H9 (cell line): Measurements from ENCODE around the gene ANXA10. TPM values are rescaled to one million over a fixed set of nuclear protein-coding genes. Genes with fewer than 3 reads are reported as not detected.

Experiments
- DNase-seq: peaks from one replicate; pipeline ENCODE4 v3.0.0-alpha.2; 2017
- H2AFZ ChIP-seq: one replicate; pipeline ENCODE4 v1.6.1; 2013; ENCODE audit warnings: mild to moderate bottlenecking, low read length, control low read depth, moderate library complexity
- H2AK5ac ChIP-seq: 2 replicates; pipeline ENCODE4 v1.6.1; 2013; ENCODE audit warnings: low read length, control low read depth, mixed read lengths; ENCODE audit not compliant: insufficient read length
- H2BK120ac ChIP-seq: one replicate; pipeline ENCODE4 v1.6.1; 2013; ENCODE audit warnings: low read depth, mild to moderate bottlenecking, low read length, control low read depth, inconsistent platforms; ENCODE audit not compliant: poor library complexity, severe bottlenecking
- H2BK12ac ChIP-seq: 2 replicates; pipeline ENCODE4 v1.6.1; 2013; ENCODE audit warnings: low read length, control low read depth, mixed read lengths, low read depth; ENCODE audit not compliant: insufficient read length
- H2BK15ac ChIP-seq: 2 replicates; pipeline ENCODE4 v1.6.1; 2013; ENCODE audit warnings: low read depth, low read length, control low read depth
- H2BK20ac ChIP-seq: one replicate; pipeline ENCODE4 v1.6.1; 2013; ENCODE audit warnings: low read depth, mild to moderate bottlenecking, low read length, control low read depth, inconsistent platforms; ENCODE audit not compliant: poor library complexity, severe bottlenecking
- H2BK5ac ChIP-seq: 2 replicates; pipeline ENCODE4 v1.6.1; 2013; ENCODE audit warnings: low read length, control low read depth, mixed read lengths; ENCODE audit not compliant: insufficient read length
- H3K14ac ChIP-seq: 2 replicates; pipeline ENCODE4 v1.6.1; 2013; ENCODE audit warnings: low read length, control low read depth; ENCODE audit not compliant: insufficient read depth
- H3K18ac ChIP-seq: 2 replicates; pipeline ENCODE4 v1.6.1; 2013; ENCODE audit warnings: low read depth, mild to moderate bottlenecking, mixed read lengths, low read length, control low read depth; ENCODE audit not compliant: insufficient read length
- H3K23ac ChIP-seq: 2 replicates; pipeline ENCODE4 v1.6.1; 2013; ENCODE audit warnings: low read length, control low read depth, mixed read lengths, low read depth; ENCODE audit not compliant: insufficient read length
- H3K23me2 ChIP-seq: 2 replicates; pipeline ENCODE4 v1.6.1; 2013; ENCODE audit warnings: low read depth, mild to moderate bottlenecking, mixed read lengths, low read length, control low read depth; ENCODE audit not compliant: insufficient read length, poor library complexity, severe bottlenecking
- H3K27ac ChIP-seq: 2 replicates; pipeline ENCODE4 v1.5.1; 2013; ENCODE audit warnings: low read length, control low read depth, mixed read lengths, low read depth; ENCODE audit not compliant: insufficient read length
- H3K27me3 ChIP-seq: 2 replicates; pipeline ENCODE4 v1.6.1; 2013; ENCODE audit warnings: low read length, control low read depth, inconsistent platforms; ENCODE audit not compliant: insufficient read depth
- H3K4ac ChIP-seq: 2 replicates; pipeline ENCODE4 v1.6.1; 2013; ENCODE audit warnings: low read depth, mild to moderate bottlenecking, control low read depth, inconsistent platforms, low read length, moderate library complexity
- H3K4me1 ChIP-seq: 2 replicates; pipeline ENCODE4 v1.6.1; 2013; ENCODE audit warnings: low read length, control low read depth, inconsistent platforms; ENCODE audit not compliant: insufficient read depth
- H3K4me2 ChIP-seq: 2 replicates; pipeline ENCODE4 v1.6.1; 2013; ENCODE audit warnings: low read length, control low read depth, mixed read lengths; ENCODE audit not compliant: insufficient read length, insufficient read depth
- H3K56ac ChIP-seq: 2 replicates; pipeline ENCODE4 v1.6.1; 2013; ENCODE audit warnings: low read depth, mild to moderate bottlenecking, mixed read lengths, low read length, control low read depth; ENCODE audit not compliant: insufficient read length
- H3K79me1 ChIP-seq: 2 replicates; pipeline ENCODE4 v1.6.1; 2013; ENCODE audit warnings: low read depth, mild to moderate bottlenecking, moderate library complexity, low read length, control low read depth, inconsistent platforms; ENCODE audit not compliant: insufficient read depth, poor library complexity, severe bottlenecking
- H3K79me2 ChIP-seq: 2 replicates; pipeline ENCODE4 v1.6.1; 2013; ENCODE audit warnings: low read length, control low read depth, inconsistent platforms; ENCODE audit not compliant: insufficient read depth
- H3K9ac ChIP-seq: 2 replicates; pipeline ENCODE4 v1.6.1; 2013; ENCODE audit warnings: low read length, control low read depth, mixed read lengths; ENCODE audit not compliant: insufficient read length; ENCODE audit errors: extremely low read depth
- H3K9me3 ChIP-seq: one replicate; pipeline ENCODE4 v1.6.1; 2013; ENCODE audit warnings: low read depth, low read length, inconsistent platforms; ENCODE audit not compliant: control insufficient read depth
- H3T11ph ChIP-seq: one replicate; pipeline ENCODE4 v1.6.1; 2013; ENCODE audit warnings: mild to moderate bottlenecking, low read length, control low read depth, inconsistent platforms
- H4K20me1 ChIP-seq: one replicate; pipeline ENCODE4 v1.6.1; 2013; ENCODE audit not compliant: control insufficient read depth, insufficient read length, insufficient read depth
- H4K5ac ChIP-seq: 2 replicates; pipeline ENCODE4 v1.6.1; 2013; ENCODE audit warnings: low read depth, mild to moderate bottlenecking, mixed read lengths, low read length, control low read depth; ENCODE audit not compliant: insufficient read length
- H4K8ac ChIP-seq: replicated peaks from 2 replicates; pipeline ENCODE4 v1.6.1; 2013; ENCODE audit warnings: low read length, control low read depth, mixed read lengths, low read depth; ENCODE audit not compliant: insufficient read length
- H4K91ac ChIP-seq: 2 replicates; pipeline ENCODE4 v1.6.1; 2013; ENCODE audit warnings: low read depth, mild to moderate bottlenecking, moderate library complexity, mixed read lengths, low read length, control low read depth; ENCODE audit not compliant: insufficient read length
- H3K27ac Mint-ChIP-seq, 3 experiments: 2 replicates in 2 of 3; 3 replicates in 1 of 3; pipeline ENCODE4 v1.8.0; 2020 to 2021; ENCODE audit warnings: mixed read lengths in 3 of 3, mild to moderate bottlenecking in 1 of 3, moderate library complexity in 1 of 3
- H3K27me3 Mint-ChIP-seq: 2 replicates; pipeline ENCODE4 v1.8.0; 2021; ENCODE audit warnings: low read depth, mild to moderate bottlenecking, moderate library complexity, mixed read lengths
- H3K36me3 Mint-ChIP-seq, 3 experiments: 2 replicates in 2 of 3; 3 replicates in 1 of 3; pipeline ENCODE4 v1.8.0; 2020 to 2021; ENCODE audit warnings: low read depth in 3 of 3, mixed read lengths in 3 of 3; ENCODE audit not compliant: insufficient read depth in 1 of 3
- H3K4me1 Mint-ChIP-seq, 2 experiments: 2 replicates each; pipeline ENCODE4 v1.8.0; 2020; ENCODE audit warnings: mixed read lengths in 2 of 2
- H3K4me3 Mint-ChIP-seq, 2 experiments: 2 replicates in 1 of 2; 3 replicates in 1 of 2; pipeline ENCODE4 v1.8.0; 2020 to 2021; ENCODE audit warnings: mild to moderate bottlenecking in 2 of 2, mixed read lengths in 2 of 2, moderate library complexity in 1 of 2
- H3K9me3 Mint-ChIP-seq, 2 experiments: 2 replicates in 1 of 2; 3 replicates in 1 of 2; pipeline ENCODE4 v1.8.0; 2020; ENCODE audit warnings: mild to moderate bottlenecking in 2 of 2, mixed read lengths in 2 of 2, moderate library complexity in 1 of 2
- CTCF ChIP-seq: fragments of 200-600 bp; sonication (generic); conservative IDR thresholded peaks from 3 replicates; pipeline ENCODE4 v1.8.0; 2021; ENCODE audit warnings: antibody characterized with exemption, mild to moderate bottlenecking
- WGBS: extraction: QIAGEN DNeasy Blood & Tissue Kit; methylation state at CpG from one replicate; pipeline ENCODE4 v1.1.7; 2013; ENCODE audit warnings: missing lambda C conversion rate, low lambda C conversion rate, mixed read lengths; ENCODE audit not compliant: insufficient read length; ENCODE audit errors: extremely low coverage; 5-methylcytosine and 5-hydroxymethylcytosine counted together
- total RNA-seq: library from RNA; stranded (reverse); gene quantifications from 2 replicates; pipeline ENCODE4 v1.2.1, GENCODE V29; 2021

Gene ANXA10
- total RNA-seq, 1 experiment from 2014 or later: not detected

GRCh38 chr4:168063031-168063430 lies 29.3 kb upstream of the ANXA10 start:
- Histone ChIP-seq H4K91ac (no peak overlapping the region), H3K79me2 (no peaks in the 10 kb centered on the region), H3K56ac (no peak overlapping the region), H3K4me1 (no peaks in the 10 kb centered on the region), H3K4ac (no peak overlapping the region), H3T11ph (no peak overlapping the region), H3K4me2 (no peak overlapping the region), H2BK12ac (no peak overlapping the region), H3K23ac (no peak overlapping the region), H2AFZ (no peak overlapping the region), H3K9me3 (no peaks in the 10 kb centered on the region), H3K27me3 (no peaks in the 10 kb centered on the region), H2AK5ac (no peak overlapping the region), H2BK5ac (no peak overlapping the region), H3K18ac (no peak overlapping the region), H4K20me1 (no peaks in the 10 kb centered on the region), H3K27ac (no peak overlapping the region), H3K14ac (no peak overlapping the region), H4K5ac (no peak overlapping the region), H4K8ac (no peak overlapping the region), H2BK20ac (no peak overlapping the region), H2BK15ac (no peak overlapping the region), H2BK120ac (no peak overlapping the region), H3K9ac (no peak overlapping the region), H3K23me2 (no peaks in the 10 kb centered on the region), H3K79me1 (no peaks in the 10 kb centered on the region)
- peaks cover 8 to 9% of the 10 kb centered on the region in 2 experiments for H3K4me1 Mint-ChIP-seq
- DNase-seq: no peak
- no peaks in the 10 kb centered on the region for H3K27me3 Mint-ChIP-seq
- no peak overlapping the region for H3K27ac Mint-ChIP-seq
- H3K4me3 Mint-ChIP-seq: no peak overlapping the region
- no CpG with 5 or more reads among the region's 4 CpGs for WGBS
- TF ChIP-seq CTCF: no peak
- H3K9me3 Mint-ChIP-seq: no peaks in the 10 kb centered on the region; a peak in 1 of 5 replicates
- no peaks in the 10 kb centered on the region for H3K36me3 Mint-ChIP-seq
